ENCODE data around the gene LRRC49.

The LRRC49 gene

GRCh38 chr15:70963199-70963598, 70.6 kb downstream of the LRRC49 start:
- H3K4me3 ChIP-seq (ENCODE audit: low read length, poor library complexity, severe bottlenecking) = no peak overlapping the region
- no peaks in the 10 kb centered on the region for H3K4me1 ChIP-seq (ENCODE audit: insufficient read depth, low read length, poor library complexity, severe bottlenecking)
- H3K79me2 ChIP-seq (ENCODE audit: insufficient read depth, low read length) = no peaks in the 10 kb centered on the region
- H3K9me2 ChIP-seq (replicated peaks; ENCODE audit: low read depth, low read length) = no peaks in the 10 kb centered on the region
- no peaks in the 10 kb centered on the region for H4K20me1 ChIP-seq (ENCODE audit: insufficient read depth, low read length, poor library complexity, severe bottlenecking)
- H3K9me3 ChIP-seq (ENCODE audit: insufficient read depth, low read depth, low read length) = no peaks in the 10 kb centered on the region
- no peak overlapping the region for H3K9ac ChIP-seq (ENCODE audit: low read depth, low read length, poor library complexity, severe bottlenecking)
- no peaks in the 10 kb centered on the region for H3K27me3 ChIP-seq (ENCODE audit: insufficient read depth, low read length, poor library complexity, severe bottlenecking)
- no peak overlapping the region for H2AFZ ChIP-seq (ENCODE audit: low read length)
- no peaks in the 10 kb centered on the region for H3K36me3 ChIP-seq (ENCODE audit: insufficient read depth, low read length)
- H3K4me2 ChIP-seq (ENCODE audit: low read depth, low read length, poor library complexity, severe bottlenecking) = no peak overlapping the region
- TF ChIP-seq CTCF (conservative IDR thresholded peaks at IDR 0.05; ENCODE audit: low read length) = no peak
- no peak for TF ChIP-seq EZH2phosphoT487 (IDR thresholded peaks at IDR 0.05; ENCODE audit: borderline replicate concordance)
- H3F3A ChIP-seq (ENCODE audit: low read depth) = no peaks in the 10 kb centered on the region

- Histone ChIP-seq H3K27me3 (ENCODE audit: insufficient read depth, low read length, poor library complexity, severe bottlenecking) (no peaks in the 10 kb centered on the region), H3K9me2 (replicated peaks; ENCODE audit: low read depth, low read length) (no peaks in the 10 kb centered on the region), H3K4me3 (ENCODE audit: low read length, poor library complexity, severe bottlenecking) (no peak overlapping the region), H3F3A (ENCODE audit: low read depth) (no peaks in the 10 kb centered on the region), H3K36me3 (ENCODE audit: insufficient read depth, low read length) (no peaks in the 10 kb centered on the region), H3K4me2 (ENCODE audit: low read depth, low read length, poor library complexity, severe bottlenecking) (no peak overlapping the region), H3K79me2 (ENCODE audit: insufficient read depth, low read length) (no peaks in the 10 kb centered on the region), H4K20me1 (ENCODE audit: insufficient read depth, low read length, poor library complexity, severe bottlenecking) (no peaks in the 10 kb centered on the region), H3K9me3 (ENCODE audit: insufficient read depth, low read depth, low read length) (no peaks in the 10 kb centered on the region), H2AFZ (ENCODE audit: low read length) (no peak overlapping the region), H3K4me1 (ENCODE audit: insufficient read depth, low read length, poor library complexity, severe bottlenecking) (no peaks in the 10 kb centered on the region), H3K9ac (ENCODE audit: low read depth, low read length, poor library complexity, severe bottlenecking) (no peak overlapping the region)
- no peak for TF ChIP-seq CTCF (conservative IDR thresholded peaks at IDR 0.05; ENCODE audit: low read length)
Observed at GRCh38 chr15:70964058-70964457, 71.4 kb downstream of the LRRC49 start.

GRCh38 chr15:70964686-70965085, 72.1 kb downstream of the LRRC49 start:
- Histone ChIP-seq H3F3A (ENCODE audit: low read depth) (no peaks in the 10 kb centered on the region), H3K27me3 (ENCODE audit: insufficient read depth, low read length, poor library complexity, severe bottlenecking) (no peaks in the 10 kb centered on the region), H3K9ac (ENCODE audit: low read depth, low read length, poor library complexity, severe bottlenecking) (no peak overlapping the region), H3K36me3 (ENCODE audit: insufficient read depth, low read length) (no peaks in the 10 kb centered on the region), H4K20me1 (ENCODE audit: insufficient read depth, low read length, poor library complexity, severe bottlenecking) (no peaks in the 10 kb centered on the region), H3K9me2 (replicated peaks; ENCODE audit: low read depth, low read length) (no peaks in the 10 kb centered on the region), H3K4me1 (ENCODE audit: insufficient read depth, low read length, poor library complexity, severe bottlenecking) (no peaks in the 10 kb centered on the region), H3K4me2 (ENCODE audit: low read depth, low read length, poor library complexity, severe bottlenecking) (no peak overlapping the region), H3K9me3 (ENCODE audit: insufficient read depth, low read depth, low read length) (no peaks in the 10 kb centered on the region), H3K4me3 (ENCODE audit: low read length, poor library complexity, severe bottlenecking) (no peak overlapping the region), H2AFZ (ENCODE audit: low read length) (no peak overlapping the region), H3K79me2 (ENCODE audit: insufficient read depth, low read length) (no peaks in the 10 kb centered on the region)
- TF ChIP-seq CTCF (conservative IDR thresholded peaks at IDR 0.05; ENCODE audit: low read length) (no peak), EZH2phosphoT487 (IDR thresholded peaks at IDR 0.05; ENCODE audit: borderline replicate concordance) (no peak)

Data from Loucy (cell line).